ENCODE data around the gene TMEM132A. TPM values are rescaled to one million over a fixed set of nuclear protein-coding genes. Genes with fewer than 3 reads are reported as not detected.

Gene TMEM132A
- total RNA-seq = 5.5 and 5.6 TPM in 2 replicates

GRCh38 chr11:60924110-60924905 is at the start of gene TMEM132A:
TMEM132A (plus strand) TSS chr11:60924460; CDS start chr11:60924634, 174 bp downstream.

GRCh38 chr11:60906132-60906972 is 17.9 kb upstream of the TMEM132A start, which contains the start of gene PRPF19:
PRPF19 (minus strand) TSS chr11:60906585; CDS start chr11:60906382, 203 bp downstream.

GRCh38 chr11:60913793-60914632 is 10.2 kb upstream of the TMEM132A start, which contains the start of gene TMEM109:
TMEM109 (plus strand) TSS chr11:60914158; CDS start chr11:60919694, 5,536 bp downstream.

GRCh38 chr11:60951904-60952741 is 27.9 kb downstream of the TMEM132A start, which contains the start of gene SLC15A3:
SLC15A3 (minus strand) TSS chr11:60952176; CDS start chr11:60951551, 625 bp downstream.

GRCh38 chr11:60971520-60971919 is 47.3 kb downstream of the TMEM132A start, which contains the start of gene CD6:
CD6 (plus strand) TSS chr11:60971680; CDS start chr11:60971866, 186 bp downstream.

Other genes starting within 250 kb of the TMEM132A start
- gene MS4A8, start 224.8 kb upstream of the TMEM132A start, total RNA-seq = not detected in 2 replicates
- gene MS4A18, start 199.7 kb upstream of the TMEM132A start, total RNA-seq = not detected in 2 replicates
- not detected in 2 replicates for gene MS4A15, start 167.6 kb upstream of the TMEM132A start, total RNA-seq
- not detected in 2 replicates for gene MS4A10, start 139.1 kb upstream of the TMEM132A start, total RNA-seq
- 5.7 and 6.6 TPM in 2 replicates for gene CCDC86, start 82.3 kb upstream of the TMEM132A start, total RNA-seq
- 0.06 TPM in 1 of 2 replicates, not detected in the other for gene PTGDR2, start 68.5 kb upstream of the TMEM132A start, total RNA-seq
- not detected in 2 replicates for gene ZP1, start 56.9 kb upstream of the TMEM132A start, total RNA-seq
- gene PRPF19, start 17.9 kb upstream of the TMEM132A start, total RNA-seq = 28.5 and 34.5 TPM in 2 replicates
- 31.3 and 34.7 TPM in 2 replicates for gene TMEM109, start 10.3 kb upstream of the TMEM132A start, total RNA-seq
- 7.5 and 9.1 TPM in 2 replicates for gene SLC15A3, start 27.7 kb downstream of the TMEM132A start, total RNA-seq
- gene CD6, start 47.2 kb downstream of the TMEM132A start, total RNA-seq = under 0.01 TPM in 1 of 2 replicates, not detected in the other
- gene CD5, start 178.0 kb downstream of the TMEM132A start, total RNA-seq = not detected in 2 replicates
- gene VPS37C, start 237.0 kb downstream of the TMEM132A start, total RNA-seq = 8.1 and 8.8 TPM in 2 replicates

All from aortic smooth muscle cell (primary cell).